GM19328 (cell line): ENCODE results near the gene RPTOR.

Experiments used
- ATAC-seq: cut with Tn5 transposase; IDR thresholded peaks from one replicate; pipeline ENCODE4 v1.9.1; 2021; ENCODE audit warnings: mild to moderate bottlenecking, moderate library complexity; ENCODE audit not compliant: unreplicated experiment

Gene RPTOR

GRCh38 chr17:80979547-80980378 lies 435.1 kb downstream of the RPTOR start:
- no peak for ATAC-seq

- ATAC-seq = no peak
Measured at GRCh38 chr17:80980397-80981061, 435.9 kb downstream of the RPTOR start.

- ATAC-seq = no peak
Measured at GRCh38 chr17:80981062-80981902, 436.6 kb downstream of the RPTOR start.

GRCh38 chr17:80981929-80982425 lies 437.3 kb downstream of the RPTOR start:
- ATAC-seq = no peak

GRCh38 chr17:80982426-80982974 lies 437.9 kb downstream of the RPTOR start:
- no peak for ATAC-seq

GRCh38 chr17:80983545-80983944 lies 438.9 kb downstream of the RPTOR start:
- ATAC-seq = no peak

GRCh38 chr17:80984749-80985148 lies 440.1 kb downstream of the RPTOR start:
- ATAC-seq = no peak

- no peak for ATAC-seq
Measured at GRCh38 chr17:80986046-80986445, 441.4 kb downstream of the RPTOR start.

GRCh38 chr17:80986816-80987475 lies 442.3 kb downstream of the RPTOR start:
- ATAC-seq = no peak

GRCh38 chr17:80987941-80988461 lies 443.4 kb downstream of the RPTOR start:
- ATAC-seq = no peak

- ATAC-seq = no peak
Measured at GRCh38 chr17:80989586-80989913, 444.9 kb downstream of the RPTOR start.

- no peak for ATAC-seq
Measured at GRCh38 chr17:80990921-80991644, 446.4 kb downstream of the RPTOR start.

- ATAC-seq = no peak
Measured at GRCh38 chr17:80991645-80992076, 447.0 kb downstream of the RPTOR start, which contains the start of gene CHMP6. CHMP6 (plus strand) TSS chr17:80991841; CDS start chr17:80991919, 78 bp downstream.

GRCh38 chr17:80992077-80992947 lies 447.7 kb downstream of the RPTOR start:
- no peak for ATAC-seq

GRCh38 chr17:80992948-80993624 lies 448.4 kb downstream of the RPTOR start:
- no peak for ATAC-seq

GRCh38 chr17:80995131-80995530 lies 450.5 kb downstream of the RPTOR start:
- no peak for ATAC-seq

GRCh38 chr17:80996422-80997305 lies 452.0 kb downstream of the RPTOR start:
- ATAC-seq = no peak
